IMR-90 (cell line): ENCODE results near the gene TMEM25.

ENCODE experiments used
- CEBPB ChIP-seq: IDR thresholded peaks from 2 replicates; pipeline ENCODE4 v1.6.1; 2012; ENCODE audit warnings: low read depth, low read length, improper control_type of control experiment
- MXI1 ChIP-seq: IDR thresholded peaks from 2 replicates; pipeline ENCODE4 v1.6.1; 2012; ENCODE audit warnings: low read depth, mild to moderate bottlenecking, low read length, moderate library complexity, borderline replicate concordance
- POLR2A ChIP-seq: IDR thresholded peaks from 2 replicates; pipeline ENCODE4 v1.6.1; 2012; ENCODE audit warnings: mild to moderate bottlenecking, low read depth, low read length
- RAD21 ChIP-seq: IDR thresholded peaks from 2 replicates; pipeline ENCODE4 v1.6.1; 2012; ENCODE audit warnings: low read length, improper control_type of control experiment
- TF ChIP-seq, protein P1 (sequence below): fragments of 150-350 bp; IDR thresholded peaks from 2 replicates; pipeline ENCODE4 v1.6.1; 2017; ENCODE audit warnings: mild to moderate bottlenecking, antibody characterized with exemption, low read length, low read depth
- TF ChIP-seq, protein P2 (sequence below): fragments of 150-350 bp; IDR thresholded peaks from 2 replicates; pipeline ENCODE4 v1.6.1; 2016; ENCODE audit warnings: low read depth, mild to moderate bottlenecking, low read length, moderate library complexity, borderline replicate concordance
- TF ChIP-seq, protein P3 (sequence below): conservative IDR thresholded peaks from 2 replicates; pipeline ENCODE4 v1.5.1; 2012; ENCODE audit warnings: mild to moderate bottlenecking, low read depth, low read length, improper control_type of control experiment

DNA sequence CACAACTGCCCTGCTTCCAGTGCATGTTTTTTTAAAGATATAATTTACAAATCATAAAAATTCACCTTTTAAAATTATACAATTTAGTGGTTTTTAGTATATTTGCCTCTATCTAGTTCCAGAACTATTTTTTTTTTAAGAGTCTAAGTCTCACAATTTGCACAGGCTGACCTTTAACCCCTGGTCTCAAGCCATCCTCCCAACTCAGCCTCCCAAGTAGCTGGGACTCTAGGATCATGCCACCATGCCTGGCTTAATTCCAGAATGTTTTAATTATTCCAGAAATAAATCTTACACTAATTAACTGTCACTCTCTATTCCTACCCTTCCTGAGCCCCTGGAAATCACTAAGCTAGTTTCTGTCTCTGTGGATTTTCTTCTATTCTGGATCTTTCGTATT is 39.8 kb downstream of the TMEM25 start:
- TF ChIP-seq, protein P1, sequence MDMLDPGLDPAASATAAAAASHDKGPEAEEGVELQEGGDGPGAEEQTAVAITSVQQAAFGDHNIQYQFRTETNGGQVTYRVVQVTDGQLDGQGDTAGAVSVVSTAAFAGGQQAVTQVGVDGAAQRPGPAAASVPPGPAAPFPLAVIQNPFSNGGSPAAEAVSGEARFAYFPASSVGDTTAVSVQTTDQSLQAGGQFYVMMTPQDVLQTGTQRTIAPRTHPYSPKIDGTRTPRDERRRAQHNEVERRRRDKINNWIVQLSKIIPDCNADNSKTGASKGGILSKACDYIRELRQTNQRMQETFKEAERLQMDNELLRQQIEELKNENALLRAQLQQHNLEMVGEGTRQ = no peak
- TF ChIP-seq RAD21 (no peak), POLR2A (no peak), MXI1 (no peak), CEBPB (no peak)
- TF ChIP-seq, protein P2, sequence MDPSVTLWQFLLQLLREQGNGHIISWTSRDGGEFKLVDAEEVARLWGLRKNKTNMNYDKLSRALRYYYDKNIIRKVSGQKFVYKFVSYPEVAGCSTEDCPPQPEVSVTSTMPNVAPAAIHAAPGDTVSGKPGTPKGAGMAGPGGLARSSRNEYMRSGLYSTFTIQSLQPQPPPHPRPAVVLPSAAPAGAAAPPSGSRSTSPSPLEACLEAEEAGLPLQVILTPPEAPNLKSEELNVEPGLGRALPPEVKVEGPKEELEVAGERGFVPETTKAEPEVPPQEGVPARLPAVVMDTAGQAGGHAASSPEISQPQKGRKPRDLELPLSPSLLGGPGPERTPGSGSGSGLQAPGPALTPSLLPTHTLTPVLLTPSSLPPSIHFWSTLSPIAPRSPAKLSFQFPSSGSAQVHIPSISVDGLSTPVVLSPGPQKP = no peak
- TF ChIP-seq, protein P3, sequence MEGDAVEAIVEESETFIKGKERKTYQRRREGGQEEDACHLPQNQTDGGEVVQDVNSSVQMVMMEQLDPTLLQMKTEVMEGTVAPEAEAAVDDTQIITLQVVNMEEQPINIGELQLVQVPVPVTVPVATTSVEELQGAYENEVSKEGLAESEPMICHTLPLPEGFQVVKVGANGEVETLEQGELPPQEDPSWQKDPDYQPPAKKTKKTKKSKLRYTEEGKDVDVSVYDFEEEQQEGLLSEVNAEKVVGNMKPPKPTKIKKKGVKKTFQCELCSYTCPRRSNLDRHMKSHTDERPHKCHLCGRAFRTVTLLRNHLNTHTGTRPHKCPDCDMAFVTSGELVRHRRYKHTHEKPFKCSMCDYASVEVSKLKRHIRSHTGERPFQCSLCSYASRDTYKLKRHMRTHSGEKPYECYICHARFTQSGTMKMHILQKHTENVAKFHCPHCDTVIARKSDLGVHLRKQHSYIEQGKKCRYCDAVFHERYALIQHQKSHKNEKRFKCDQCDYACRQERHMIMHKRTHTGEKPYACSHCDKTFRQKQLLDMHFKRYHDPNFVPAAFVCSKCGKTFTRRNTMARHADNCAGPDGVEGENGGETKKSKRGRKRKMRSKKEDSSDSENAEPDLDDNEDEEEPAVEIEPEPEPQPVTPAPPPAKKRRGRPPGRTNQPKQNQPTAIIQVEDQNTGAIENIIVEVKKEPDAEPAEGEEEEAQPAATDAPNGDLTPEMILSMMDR = no peak
